ENCODE data around the gene SENP3. TPM values are rescaled to one million over a fixed set of nuclear protein-coding genes. Genes with fewer than 3 reads are reported as not detected.
A peak's percentile ranks its signal among the peaks of the same experiment; 100 is the strongest.

Gene SENP3
- total and polyA plus RNA-seq, 2 of the 4 experiments (the other 2 are of a cell fraction): 82.4 to 120 TPM

DNA sequence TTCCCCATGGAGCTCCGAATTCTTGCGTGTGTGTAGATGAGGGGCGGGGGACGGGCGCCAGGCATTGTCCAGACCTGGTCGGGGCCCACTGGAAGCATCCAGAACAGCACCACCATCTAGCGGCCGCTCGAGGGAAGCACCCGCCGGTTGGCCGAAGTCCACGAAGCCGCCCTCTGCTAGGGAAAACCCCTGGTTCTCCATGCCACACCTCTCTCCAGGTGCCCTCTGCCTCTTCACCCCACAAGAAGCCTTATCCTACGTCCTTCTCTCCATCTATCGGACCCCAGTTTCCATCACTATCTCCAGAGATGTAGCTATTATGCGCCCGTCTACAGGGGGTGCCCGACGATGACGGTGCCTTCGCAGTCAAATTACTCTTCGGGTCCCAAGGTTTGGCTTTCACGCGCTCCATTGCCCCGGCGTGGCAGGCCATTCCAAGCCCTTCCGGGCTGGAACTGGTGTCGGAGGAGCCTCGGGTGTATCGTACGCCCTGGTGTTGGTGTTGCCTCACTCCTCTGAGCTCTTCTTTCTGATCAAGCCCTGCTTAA, 617 bp upstream of the SENP3 start:
- peak overlapping the region; percentile 73 to 91 for H4K8ac ChIP-seq (ENCODE audit: low read depth in 2 of 2, low read length in 2 of 2)
- H3K9ac ChIP-seq (ENCODE audit: low read depth, low read length): peak overlapping the region; percentile 74
- peaks cover 20% of the 10 kb centered on the region for H3K36me3 ChIP-seq (ENCODE audit: control insufficient read depth, insufficient read depth, low read length)
- no TSS peak for BruUV-seq (replicated peaks)
- H3K27ac ChIP-seq (ENCODE audit: insufficient read depth, low read length): peak overlapping the region; percentile 84
- peaks cover 24 to 30% of the 10 kb centered on the region in 2 experiments for H3K79me1 ChIP-seq (ENCODE audit: low read depth in 1 of 2, low read length in 2 of 2)
- H4K91ac ChIP-seq (ENCODE audit: insufficient read depth, low read depth, low read length): peak overlapping the region; percentile 54
- H2BK120ac ChIP-seq (ENCODE audit: low read depth, low read length): no peak overlapping the region
- H3K56ac ChIP-seq (ENCODE audit: extremely low read depth, insufficient read depth, low read length): peak overlapping the region; percentile 68; the same call in 1 of the 2 replicates
- no peaks in the 10 kb centered on the region for H3K9me3 ChIP-seq (ENCODE audit: control insufficient read depth, insufficient read depth, low read length)
- peak overlapping the region; percentile 31 for H3K4ac ChIP-seq (ENCODE audit: low read depth, low read length)
- H3K4me2 ChIP-seq (ENCODE audit: low read depth, low read length): peak overlapping the region; percentile 98
- 0% methylated on average over 13 of the region's 32 CpGs; no CpG with 5 or more reads in 1 of the 2 experiments for WGBS, 2 experiments (ENCODE audit: extremely low coverage in 2 of 2, insufficient read length in 1 of 2)
- no peaks in the 10 kb centered on the region for H4K20me1 ChIP-seq (ENCODE audit: insufficient read depth, low read length)
- peak overlapping the region; percentile 39; the same call in 1 of the 2 replicates for H3K23ac ChIP-seq (ENCODE audit: low read depth, low read length)
- peaks cover 9% of the 10 kb centered on the region for H3K4me1 ChIP-seq (ENCODE audit: control insufficient read depth, insufficient read depth, low read length)
- H3K18ac ChIP-seq (ENCODE audit: low read depth, low read length): no peak overlapping the region
- peak overlapping the region; percentile 51; the same call in 1 of the 3 replicates for H2BK15ac ChIP-seq (ENCODE audit: low read depth, low read length)
- no peak overlapping the region for H2BK5ac ChIP-seq (ENCODE audit: low read depth, low read length, poor library complexity, severe bottlenecking)
- ChIA-PET POLR2A (ENCODE audit: unreplicated experiment) (interaction anchor here (0.9 to 1.1 kb wide), 2 partner anchors 23 to 83 kb away, joined by 3 to 4 read pairs; no protein-coding TSS in a partner anchor), CTCF (interaction anchor here (0.7 to 2.8 kb wide), 20 partner anchors 8 to 206 kb away, joined by 3 to 24 read pairs (median 4); partner anchors contain the start of genes MPDU1 and TMEM95)
- H3K9me1 ChIP-seq (ENCODE audit: insufficient read depth, low read length): no peaks in the 10 kb centered on the region
- H4K5ac ChIP-seq (ENCODE audit: low read depth, low read length): peak overlapping the region; percentile 18
- H3K14ac ChIP-seq (replicated peaks; ENCODE audit: low read depth, low read length): 0 out of 2 replicates have a peak overlapping the region, but pooled peaks have one; percentile 31
- in situ Hi-C loops (cut with MboI; ENCODE audit: low sequenced_read_pairs): no loop called here
- dilution Hi-C loops (cut with HindIII; ENCODE audit: low sequenced_read_pairs, unreplicated experiment): no loop called here
- peak overlapping the region; percentile 98 for H2AK5ac ChIP-seq (ENCODE audit: low read depth, low read length)
- DNase-seq: peak; percentile 76
- H2AK9ac ChIP-seq (replicated peaks; ENCODE audit: low read depth, low read length, poor library complexity): peak overlapping the region; percentile 100
- peak overlapping the region; percentile 79 for H3K4me3 ChIP-seq (ENCODE audit: insufficient read depth, low read depth, low read length)
- intact Hi-C loops (cut with micrococcal nuclease): loop anchor here (1.0 to 10.0 kb wide), 8 partner anchors 47 to 516 kb away; partner anchors contain the start of genes KCTD11, NEURL4, POLR2A and SLC16A11
- peak; percentile 72 for ATAC-seq (ENCODE audit: low read depth)
- peak overlapping the region; percentile 99 for H2AFZ ChIP-seq (replicated peaks; ENCODE audit: low read length, poor library complexity)
- H3K27me3 ChIP-seq (ENCODE audit: control insufficient read depth, insufficient read depth, low read length): no peaks in the 10 kb centered on the region
- no peak overlapping the region for H2BK20ac ChIP-seq (ENCODE audit: low read depth, low read length)
- TF ChIP-seq CEBPB (IDR thresholded peaks at IDR 0.05; ENCODE audit: low read depth, low read length) (no peak), SMC3 (IDR thresholded peaks at IDR 0.05; ENCODE audit: low read depth, low read length) (peak; percentile 58), RAD21 (IDR thresholded peaks at IDR 0.05; ENCODE audit: low read length) (peak; percentile 85), FOS (IDR thresholded peaks at IDR 0.05; ENCODE audit: low read depth, low read length) (no peak), RFX5 (IDR thresholded peaks at IDR 0.05; ENCODE audit: low read depth, low read length) (no peak), RCOR1 (IDR thresholded peaks at IDR 0.05; ENCODE audit: insufficient replicate concordance, low read length) (no peak), NFE2L2 (IDR thresholded peaks at IDR 0.05; ENCODE audit: low read depth, low read length) (no peak), BHLHE40 (IDR thresholded peaks at IDR 0.05; ENCODE audit: low read depth, low read length) (peak; percentile 18; the same call in 1 of the 2 replicates), MXI1 (IDR thresholded peaks at IDR 0.05; ENCODE audit: borderline replicate concordance, low read depth, low read length) (peak; percentile 79; the same call in 1 of the 2 replicates), MAZ (IDR thresholded peaks at IDR 0.05; ENCODE audit: borderline replicate concordance, low read depth, low read length) (peak; percentile 56; the same call in 1 of the 2 replicates), MAFK (IDR thresholded peaks at IDR 0.05; ENCODE audit: low read depth, low read length) (no peak), POLR2A (IDR thresholded peaks at IDR 0.05; ENCODE audit: low read depth, low read length) (no peak), CHD1 (IDR thresholded peaks at IDR 0.05; ENCODE audit: low read depth, low read length) (no peak)
- TF ChIP-seq, protein P1, sequence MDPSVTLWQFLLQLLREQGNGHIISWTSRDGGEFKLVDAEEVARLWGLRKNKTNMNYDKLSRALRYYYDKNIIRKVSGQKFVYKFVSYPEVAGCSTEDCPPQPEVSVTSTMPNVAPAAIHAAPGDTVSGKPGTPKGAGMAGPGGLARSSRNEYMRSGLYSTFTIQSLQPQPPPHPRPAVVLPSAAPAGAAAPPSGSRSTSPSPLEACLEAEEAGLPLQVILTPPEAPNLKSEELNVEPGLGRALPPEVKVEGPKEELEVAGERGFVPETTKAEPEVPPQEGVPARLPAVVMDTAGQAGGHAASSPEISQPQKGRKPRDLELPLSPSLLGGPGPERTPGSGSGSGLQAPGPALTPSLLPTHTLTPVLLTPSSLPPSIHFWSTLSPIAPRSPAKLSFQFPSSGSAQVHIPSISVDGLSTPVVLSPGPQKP (IDR thresholded peaks at IDR 0.05; ENCODE audit: borderline replicate concordance, low read depth, low read length): no peak
- TF ChIP-seq, protein P2, sequence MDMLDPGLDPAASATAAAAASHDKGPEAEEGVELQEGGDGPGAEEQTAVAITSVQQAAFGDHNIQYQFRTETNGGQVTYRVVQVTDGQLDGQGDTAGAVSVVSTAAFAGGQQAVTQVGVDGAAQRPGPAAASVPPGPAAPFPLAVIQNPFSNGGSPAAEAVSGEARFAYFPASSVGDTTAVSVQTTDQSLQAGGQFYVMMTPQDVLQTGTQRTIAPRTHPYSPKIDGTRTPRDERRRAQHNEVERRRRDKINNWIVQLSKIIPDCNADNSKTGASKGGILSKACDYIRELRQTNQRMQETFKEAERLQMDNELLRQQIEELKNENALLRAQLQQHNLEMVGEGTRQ (IDR thresholded peaks at IDR 0.05; ENCODE audit: low read depth, low read length): no peak

All from IMR-90 (cell line).